ENCODE results near the gene GDE1. TPM values are rescaled to one million over a fixed set of nuclear protein-coding genes. Genes with fewer than 3 reads are reported as not detected.
"Not testable (repeated sequence)": the region's sequence is repeated elsewhere in the genome, so short reads cannot be mapped to it uniquely, and the experiment has no call there.

The GDE1 gene, protein sequence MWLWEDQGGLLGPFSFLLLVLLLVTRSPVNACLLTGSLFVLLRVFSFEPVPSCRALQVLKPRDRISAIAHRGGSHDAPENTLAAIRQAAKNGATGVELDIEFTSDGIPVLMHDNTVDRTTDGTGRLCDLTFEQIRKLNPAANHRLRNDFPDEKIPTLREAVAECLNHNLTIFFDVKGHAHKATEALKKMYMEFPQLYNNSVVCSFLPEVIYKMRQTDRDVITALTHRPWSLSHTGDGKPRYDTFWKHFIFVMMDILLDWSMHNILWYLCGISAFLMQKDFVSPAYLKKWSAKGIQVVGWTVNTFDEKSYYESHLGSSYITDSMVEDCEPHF
- 51.2 and 61.8 TPM in 2 replicates for total RNA-seq (2014; rRNA removed)
- polyA plus RNA-seq (2012) = 40.6 TPM

GRCh38 chr16:19521471-19522396, at the start of gene GDE1:
Gene GDE1, minus strand, starts transcription at chr16:19522098. Its CDS starts 134 bp downstream, at chr16:19521964.
- peak; percentile 83 for DNase-seq (ENCODE audit: low read depth)

- no peak for DNase-seq (ENCODE audit: low read depth)
Observed at GRCh38 chr16:19567560-19567959, 45.7 kb upstream of the GDE1 start.

- no peak for DNase-seq (ENCODE audit: low read depth)
Observed at GRCh38 chr16:19566362-19566761, 44.5 kb upstream of the GDE1 start.

DNA sequence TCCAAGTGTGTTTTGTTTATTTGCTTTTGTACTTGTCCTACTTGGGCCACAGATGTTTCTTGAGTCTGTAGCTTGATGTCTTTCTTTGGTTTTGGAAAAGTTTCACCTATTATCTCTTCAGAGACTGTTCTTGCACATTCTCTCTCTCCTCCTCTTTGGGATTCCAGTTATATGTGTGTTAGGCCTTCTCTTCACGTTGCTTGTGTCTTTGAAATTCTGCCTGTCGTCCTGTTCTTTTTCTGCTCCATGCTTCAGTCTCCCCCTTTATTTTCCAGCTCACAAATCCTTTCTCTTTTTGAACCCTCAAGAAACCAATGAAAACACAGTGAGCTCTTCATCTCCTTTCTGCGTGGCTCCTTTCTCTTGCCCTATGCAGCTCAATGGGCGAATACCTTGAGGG, 41.5 kb upstream of the GDE1 start:
- DNase-seq (ENCODE audit: low read depth) = no peak

DNA sequence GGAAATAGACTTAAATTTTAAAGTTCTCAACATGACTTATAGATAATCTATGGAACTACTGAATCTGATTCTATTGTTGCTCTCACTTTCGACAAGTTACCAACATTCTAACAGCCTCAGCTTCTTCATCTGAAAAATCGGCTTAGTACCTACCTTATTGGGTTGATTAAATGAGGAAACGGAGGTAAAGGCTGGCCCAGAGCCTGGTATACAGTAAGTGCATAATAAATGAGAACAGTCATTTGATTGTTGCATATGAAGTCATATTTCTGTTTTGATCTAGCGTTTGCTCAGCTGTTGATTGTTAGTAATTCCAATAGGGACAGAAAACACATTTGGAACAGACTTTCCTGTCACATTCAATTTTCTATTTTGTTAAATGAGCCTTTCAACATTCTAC, 38.2 kb upstream of the GDE1 start:
- DNase-seq (ENCODE audit: low read depth) = no peak

- peak; percentile 59 for DNase-seq (ENCODE audit: low read depth)
Observed at GRCh38 chr16:19559242-19559910, 37.5 kb upstream of the GDE1 start.

GRCh38 chr16:19555938-19556771, 34.3 kb upstream of the GDE1 start:
- peak; percentile 75 for DNase-seq (ENCODE audit: low read depth)

DNA sequence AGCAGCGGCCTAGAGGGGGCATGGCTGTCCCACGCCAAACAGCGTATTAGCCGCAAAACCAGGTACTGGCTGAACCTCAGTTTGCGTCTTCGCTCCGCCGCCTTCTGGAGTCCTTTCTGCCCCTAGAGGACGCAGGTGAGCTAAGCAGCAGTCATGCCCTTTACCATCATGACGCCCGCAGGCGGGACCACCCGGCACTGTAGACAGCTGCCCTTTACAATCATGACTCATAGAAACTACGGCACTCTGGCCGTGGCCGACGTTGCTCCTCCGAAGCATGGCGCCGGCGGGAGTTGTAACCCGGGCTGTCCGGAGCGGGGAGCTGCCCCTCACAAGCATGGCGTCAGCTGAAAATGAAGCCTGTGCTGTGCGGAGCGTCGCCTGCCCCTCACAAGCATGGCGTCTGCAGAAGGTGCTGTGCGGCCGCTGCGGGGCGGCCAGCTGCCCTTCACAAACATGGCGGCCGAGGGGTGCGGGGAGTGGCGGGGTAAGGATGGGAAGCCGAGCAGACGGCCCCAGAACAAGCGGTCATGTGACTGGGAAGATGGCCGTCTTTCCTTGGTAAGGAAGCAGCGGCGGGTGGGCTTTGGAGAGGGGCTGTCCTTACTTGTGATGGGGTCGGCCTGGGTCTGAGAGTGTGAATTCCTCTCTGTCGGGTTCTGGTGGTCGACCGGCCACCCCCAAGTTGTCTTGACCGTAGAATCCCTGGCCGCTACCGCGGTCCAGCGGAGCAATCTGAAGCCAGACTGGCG, 33.5 kb upstream of the GDE1 start, which contains the start of gene VPS35L:
TSS of gene VPS35L (plus strand) at position 518 of the 752 bp plus-strand sequence. CDS start at position 545, 27 bp downstream.
- peak; percentile 99 for DNase-seq (ENCODE audit: low read depth)

- DNase-seq (ENCODE audit: low read depth) = no peak
Observed at GRCh38 chr16:19549673-19550072, 27.8 kb upstream of the GDE1 start.

GRCh38 chr16:19548144-19548543, 26.2 kb upstream of the GDE1 start:
- DNase-seq (ENCODE audit: low read depth) = no peak

DNA sequence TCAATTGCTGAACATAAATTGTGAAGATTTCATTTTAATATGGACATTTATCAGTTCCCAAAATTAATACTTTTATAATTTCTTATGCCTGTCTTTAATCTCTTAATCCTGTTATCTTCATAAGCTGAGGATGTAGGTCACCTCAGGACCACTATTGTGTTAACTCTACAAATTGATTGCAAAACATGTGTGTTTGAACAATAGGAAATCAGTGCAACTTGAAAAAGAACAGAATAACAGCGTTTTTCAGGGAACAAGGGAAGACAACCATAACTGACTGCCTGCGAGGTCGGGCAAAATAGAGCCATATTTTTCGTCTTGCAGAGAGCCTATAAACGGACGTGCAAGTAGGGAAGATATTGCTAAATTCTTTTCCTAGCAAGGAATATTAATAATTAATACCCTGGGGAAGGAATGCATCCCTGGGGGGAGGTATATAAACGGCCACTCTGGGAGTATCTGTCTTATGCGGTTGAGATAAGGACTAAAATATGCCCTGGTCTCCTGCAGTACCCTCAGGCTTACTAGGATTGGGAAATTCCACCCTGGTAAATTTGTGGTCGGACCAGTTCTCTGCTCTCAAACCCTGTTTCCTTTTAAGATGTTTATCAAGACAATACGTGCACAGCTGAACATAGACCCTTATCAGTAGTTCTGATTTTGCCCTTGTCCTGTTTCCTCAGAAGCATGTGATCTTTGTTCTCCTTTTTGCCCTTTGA, 21.5 kb upstream of the GDE1 start:
- not testable (repeated sequence) for DNase-seq (ENCODE audit: low read depth)

DNA sequence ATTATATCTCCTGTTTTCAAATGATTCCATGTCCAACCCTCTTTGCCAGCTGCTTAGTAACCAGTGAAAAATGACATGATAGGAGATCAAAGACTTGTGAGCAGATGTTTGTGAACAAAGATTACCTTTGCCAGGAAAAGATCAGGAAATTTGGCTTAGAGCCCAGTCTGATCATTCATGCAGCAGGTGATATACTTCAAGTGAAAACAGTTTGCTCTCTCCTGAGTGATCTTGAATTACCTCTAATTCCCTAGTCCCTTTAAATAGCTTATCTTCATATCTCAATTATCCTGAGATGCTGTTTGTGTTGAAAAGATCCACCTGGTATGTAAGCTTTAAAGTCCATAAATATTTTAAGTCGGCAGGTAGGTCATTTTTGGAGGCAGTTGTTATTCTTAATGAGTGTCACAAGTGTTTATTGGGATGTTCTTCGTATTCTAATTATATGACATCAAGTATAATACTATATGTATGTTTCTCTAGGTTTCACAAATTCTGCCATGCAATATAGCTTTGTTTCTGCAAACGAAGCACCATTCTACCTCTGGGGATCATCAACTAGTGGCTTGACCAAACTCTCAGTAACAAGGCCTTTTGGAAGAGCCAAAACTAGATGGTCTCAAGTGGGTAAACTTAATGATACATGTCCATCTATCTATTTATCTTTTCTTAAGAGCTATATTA, 20.4 kb upstream of the GDE1 start:
- DNase-seq (ENCODE audit: low read depth) = no peak

- DNase-seq (ENCODE audit: low read depth) = no peak
Observed at GRCh38 chr16:19540241-19540970, 18.5 kb upstream of the GDE1 start.

DNA sequence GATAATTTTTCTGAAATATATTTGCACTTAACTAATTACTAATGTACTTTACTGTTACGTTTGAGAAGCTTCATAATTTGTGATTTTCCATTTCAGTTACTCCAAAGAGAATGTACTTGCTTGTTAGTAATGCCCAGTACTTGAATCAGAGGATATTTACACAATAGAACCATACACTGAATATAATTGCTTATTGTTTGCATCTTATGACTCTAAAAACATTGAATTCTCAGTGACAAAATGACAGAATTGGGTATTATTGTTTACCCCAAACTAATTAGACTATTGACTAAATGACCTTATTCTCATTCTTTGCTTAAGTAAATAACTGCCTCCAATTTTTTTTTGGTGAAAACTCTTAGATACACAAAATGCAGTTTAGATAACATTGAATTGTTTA, 10.7 kb upstream of the GDE1 start:
- DNase-seq (ENCODE audit: low read depth) = no peak

GRCh38 chr16:19528666-19529065, 6.8 kb upstream of the GDE1 start:
- no peak for DNase-seq (ENCODE audit: low read depth)

GRCh38 chr16:19527161-19527560, 5.3 kb upstream of the GDE1 start:
- DNase-seq (ENCODE audit: low read depth) = no peak

DNA sequence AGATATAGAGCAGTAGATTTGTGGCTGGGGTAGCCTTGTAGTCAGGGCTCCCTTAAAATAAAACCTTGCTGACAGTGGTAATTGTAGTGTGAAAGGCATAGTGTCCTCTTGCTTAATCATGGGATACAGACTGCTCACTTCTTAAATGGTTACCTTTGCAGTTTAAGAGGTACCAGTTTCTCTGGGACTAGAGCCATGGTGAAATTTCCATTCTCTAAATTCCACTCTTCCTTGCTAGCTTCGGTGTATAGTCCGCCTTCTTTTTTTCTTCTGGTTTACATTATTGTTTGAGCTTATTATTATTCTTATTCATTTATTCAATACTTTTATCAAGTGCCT, 3.5 kb upstream of the GDE1 start:
- DNase-seq (ENCODE audit: low read depth) = no peak

- DNase-seq (ENCODE audit: low read depth) = peak; percentile 5
Observed at GRCh38 chr16:19524616-19525384, 2.9 kb upstream of the GDE1 start.

Data from LHCN-M2 (cell line).